ENCODE data around the gene HFE.

The HFE gene

DNA sequence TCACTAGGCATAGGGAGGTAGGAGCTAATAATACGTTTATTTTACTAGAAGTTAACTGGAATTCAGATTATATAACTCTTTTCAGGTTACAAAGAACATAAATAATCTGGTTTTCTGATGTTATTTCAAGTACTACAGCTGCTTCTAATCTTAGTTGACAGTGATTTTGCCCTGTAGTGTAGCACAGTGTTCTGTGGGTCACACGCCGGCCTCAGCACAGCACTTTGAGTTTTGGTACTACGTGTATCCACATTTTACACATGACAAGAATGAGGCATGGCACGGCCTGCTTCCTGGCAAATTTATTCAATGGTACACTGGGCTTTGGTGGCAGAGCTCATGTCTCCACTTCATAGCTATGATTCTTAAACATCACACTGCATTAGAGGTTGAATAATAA is 1.1 kb downstream of the HFE start:
- TF ChIP-seq, protein P1, sequence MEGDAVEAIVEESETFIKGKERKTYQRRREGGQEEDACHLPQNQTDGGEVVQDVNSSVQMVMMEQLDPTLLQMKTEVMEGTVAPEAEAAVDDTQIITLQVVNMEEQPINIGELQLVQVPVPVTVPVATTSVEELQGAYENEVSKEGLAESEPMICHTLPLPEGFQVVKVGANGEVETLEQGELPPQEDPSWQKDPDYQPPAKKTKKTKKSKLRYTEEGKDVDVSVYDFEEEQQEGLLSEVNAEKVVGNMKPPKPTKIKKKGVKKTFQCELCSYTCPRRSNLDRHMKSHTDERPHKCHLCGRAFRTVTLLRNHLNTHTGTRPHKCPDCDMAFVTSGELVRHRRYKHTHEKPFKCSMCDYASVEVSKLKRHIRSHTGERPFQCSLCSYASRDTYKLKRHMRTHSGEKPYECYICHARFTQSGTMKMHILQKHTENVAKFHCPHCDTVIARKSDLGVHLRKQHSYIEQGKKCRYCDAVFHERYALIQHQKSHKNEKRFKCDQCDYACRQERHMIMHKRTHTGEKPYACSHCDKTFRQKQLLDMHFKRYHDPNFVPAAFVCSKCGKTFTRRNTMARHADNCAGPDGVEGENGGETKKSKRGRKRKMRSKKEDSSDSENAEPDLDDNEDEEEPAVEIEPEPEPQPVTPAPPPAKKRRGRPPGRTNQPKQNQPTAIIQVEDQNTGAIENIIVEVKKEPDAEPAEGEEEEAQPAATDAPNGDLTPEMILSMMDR (IDR thresholded peaks at IDR 0.05; ENCODE audit: low read depth, low read length): no peak
- peak; percentile 33 for DNase-seq (ENCODE audit: low read depth, low spot score)
- in situ Hi-C loops (cut with HindIII; ENCODE audit: low sequenced_read_pairs): no loop called here
- H3K4me3 ChIP-seq (ENCODE audit: low read depth, low read length): peak overlapping the region; percentile 66

DNA sequence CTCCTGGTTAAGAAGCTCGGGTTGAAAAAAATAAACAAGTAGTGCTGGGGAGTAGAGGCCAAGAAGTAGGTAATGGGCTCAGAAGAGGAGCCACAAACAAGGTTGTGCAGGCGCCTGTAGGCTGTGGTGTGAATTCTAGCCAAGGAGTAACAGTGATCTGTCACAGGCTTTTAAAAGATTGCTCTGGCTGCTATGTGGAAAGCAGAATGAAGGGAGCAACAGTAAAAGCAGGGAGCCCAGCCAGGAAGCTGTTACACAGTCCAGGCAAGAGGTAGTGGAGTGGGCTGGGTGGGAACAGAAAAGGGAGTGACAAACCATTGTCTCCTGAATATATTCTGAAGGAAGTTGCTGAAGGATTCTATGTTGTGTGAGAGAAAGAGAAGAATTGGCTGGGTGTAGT is 2.0 kb downstream of the HFE start:
- no peak for DNase-seq (ENCODE audit: low read depth, low spot score)
- no peak overlapping the region for H3K4me3 ChIP-seq (ENCODE audit: low read depth, low read length)
- in situ Hi-C loops (cut with HindIII; ENCODE audit: low sequenced_read_pairs): no loop called here
- TF ChIP-seq, protein P1 (IDR thresholded peaks at IDR 0.05; ENCODE audit: low read depth, low read length): no peak

DNA sequence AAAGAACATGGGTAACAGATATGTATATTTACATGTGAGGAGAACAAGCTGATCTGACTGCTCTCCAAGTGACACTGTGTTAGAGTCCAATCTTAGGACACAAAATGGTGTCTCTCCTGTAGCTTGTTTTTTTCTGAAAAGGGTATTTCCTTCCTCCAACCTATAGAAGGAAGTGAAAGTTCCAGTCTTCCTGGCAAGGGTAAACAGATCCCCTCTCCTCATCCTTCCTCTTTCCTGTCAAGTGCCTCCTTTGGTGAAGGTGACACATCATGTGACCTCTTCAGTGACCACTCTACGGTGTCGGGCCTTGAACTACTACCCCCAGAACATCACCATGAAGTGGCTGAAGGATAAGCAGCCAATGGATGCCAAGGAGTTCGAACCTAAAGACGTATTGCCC is 5.2 kb downstream of the HFE start:
- in situ Hi-C loops (cut with HindIII; ENCODE audit: low sequenced_read_pairs): no loop called here
- TF ChIP-seq, protein P1 (IDR thresholded peaks at IDR 0.05; ENCODE audit: low read depth, low read length): no peak
- no peak overlapping the region for H3K4me3 ChIP-seq (ENCODE audit: low read depth, low read length)
- DNase-seq (ENCODE audit: low read depth, low spot score): no peak

DNA sequence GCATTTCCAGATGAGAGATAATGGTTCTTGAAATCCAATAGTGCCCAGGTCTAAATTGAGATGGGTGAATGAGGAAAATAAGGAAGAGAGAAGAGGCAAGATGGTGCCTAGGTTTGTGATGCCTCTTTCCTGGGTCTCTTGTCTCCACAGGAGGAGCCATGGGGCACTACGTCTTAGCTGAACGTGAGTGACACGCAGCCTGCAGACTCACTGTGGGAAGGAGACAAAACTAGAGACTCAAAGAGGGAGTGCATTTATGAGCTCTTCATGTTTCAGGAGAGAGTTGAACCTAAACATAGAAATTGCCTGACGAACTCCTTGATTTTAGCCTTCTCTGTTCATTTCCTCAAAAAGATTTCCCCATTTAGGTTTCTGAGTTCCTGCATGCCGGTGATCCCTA is 6.8 kb downstream of the HFE start:
- in situ Hi-C loops (cut with HindIII; ENCODE audit: low sequenced_read_pairs): no loop called here
- TF ChIP-seq, protein P1 (IDR thresholded peaks at IDR 0.05; ENCODE audit: low read depth, low read length): no peak
- DNase-seq (ENCODE audit: low read depth, low spot score): no peak
- no peak overlapping the region for H3K4me3 ChIP-seq (ENCODE audit: low read depth, low read length)

DNA sequence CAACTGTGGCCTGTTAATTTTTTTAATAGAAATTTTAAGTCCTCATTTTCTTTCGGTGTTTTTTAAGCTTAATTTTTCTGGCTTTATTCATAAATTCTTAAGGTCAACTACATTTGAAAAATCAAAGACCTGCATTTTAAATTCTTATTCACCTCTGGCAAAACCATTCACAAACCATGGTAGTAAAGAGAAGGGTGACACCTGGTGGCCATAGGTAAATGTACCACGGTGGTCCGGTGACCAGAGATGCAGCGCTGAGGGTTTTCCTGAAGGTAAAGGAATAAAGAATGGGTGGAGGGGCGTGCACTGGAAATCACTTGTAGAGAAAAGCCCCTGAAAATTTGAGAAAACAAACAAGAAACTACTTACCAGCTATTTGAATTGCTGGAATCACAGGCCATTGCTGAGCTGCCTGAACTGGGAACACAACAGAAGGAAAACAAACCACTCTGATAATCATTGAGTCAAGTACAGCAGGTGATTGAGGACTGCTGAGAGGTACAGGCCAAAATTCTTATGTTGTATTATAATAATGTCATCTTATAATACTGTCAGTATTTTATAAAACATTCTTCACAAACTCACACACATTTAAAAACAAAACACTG is 10.1 kb downstream of the HFE start:
- in situ Hi-C loops (cut with HindIII; ENCODE audit: low sequenced_read_pairs): loop anchor here (5.0 kb wide), 1 partner anchor 35 kb away; no protein-coding TSS in a partner anchor
- TF ChIP-seq, protein P1 (IDR thresholded peaks at IDR 0.05; ENCODE audit: low read depth, low read length): peak; percentile 59

DNA sequence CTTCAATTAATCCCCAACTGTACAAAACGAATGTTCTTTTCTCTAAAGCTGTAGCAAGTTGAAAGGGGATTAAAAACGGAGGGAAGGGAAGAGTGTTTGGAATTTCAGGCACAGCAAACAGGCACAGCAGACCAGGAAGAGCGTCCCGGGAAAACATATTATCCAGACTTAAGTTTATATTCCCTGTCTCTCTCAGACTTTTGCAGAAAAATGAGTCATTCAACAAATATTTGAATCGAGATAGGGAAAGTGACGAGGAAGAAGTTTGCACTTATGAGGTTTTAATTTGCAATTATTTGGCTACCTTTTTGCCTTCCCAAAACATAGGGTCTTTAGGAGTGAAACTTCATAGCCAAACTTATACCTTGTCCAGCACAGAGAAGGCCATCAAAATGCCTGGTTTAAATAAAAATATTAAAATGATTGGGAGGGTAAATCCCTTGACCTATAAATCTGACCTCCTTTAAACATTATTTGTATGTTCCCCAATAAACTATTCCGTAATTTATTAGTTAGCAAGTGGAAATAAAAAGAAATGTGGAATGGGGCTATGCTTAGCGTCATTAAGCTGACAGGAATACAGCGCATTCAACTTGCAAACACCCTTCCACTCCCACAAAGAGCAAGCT is 16.0 kb downstream of the HFE start:
- peak overlapping the region; percentile 25 for H3K4me3 ChIP-seq (ENCODE audit: low read depth, low read length)
- DNase-seq (ENCODE audit: low read depth, low spot score): peak; percentile 73
- in situ Hi-C loops (cut with HindIII; ENCODE audit: low sequenced_read_pairs): no loop called here
- TF ChIP-seq, protein P1 (IDR thresholded peaks at IDR 0.05; ENCODE audit: low read depth, low read length): no peak

More for the DNA sequence above, 10.1 kb downstream of the HFE start:
- no peak overlapping the region for H3K4me3 ChIP-seq (ENCODE audit: low read depth, low read length)
- peak; percentile 66 for DNase-seq (ENCODE audit: low read depth, low spot score)

Data from astrocyte of the spinal cord (primary cell).